HepG2 (cell line): ENCODE results near the gene MILR1. TPM values are rescaled to one million over a fixed set of nuclear protein-coding genes. Genes with fewer than 3 reads are reported as not detected.
A peak's percentile ranks its signal among the peaks of the same experiment; 100 is the strongest.

Experiments used
- ATAC-seq: fragments of 200-7000 bp; cut with Tn5 transposase; 3 replicates; pipeline ENCODE4 v1.9.1; 2020; ENCODE audit warnings: mild to moderate bottlenecking, moderate library complexity
- BruUV-seq: library from RNA; stranded (reverse); fragments of 400-500 nt; replicated peaks from 2 replicates; lab custom pipeline; 2021; lab: Mats Ljungman, UMichigan
- CTCF ChIA-PET: fragments of 300-600 bp; formaldehyde crosslinking; extraction: SDS; loops from one replicate; lab custom pipeline; 2021; ENCODE audit warnings: low total read pairs, inconsistent platforms, low intra/inter-chr PET ratio; lab: Yijun Ruan, JAX
- POLR2A ChIA-PET: fragments of 350-600 bp; sonication (Branson Sonifier 250); formaldehyde crosslinking; loops from one replicate; lab custom pipeline; 2020; ENCODE audit warnings: antibody characterized with exemption, inconsistent platforms; lab: Yijun Ruan, JAX
- DNase-seq: peaks from one replicate; pipeline ENCODE4 v3.0.0-alpha.2; 2015; ENCODE audit warnings: low spot score
- FAIRE-seq: peaks from 3 replicates; lab custom pipeline; 2011; peaks lifted over from hg19 to GRCh38; lab: Jason Lieb, UNC
- H2AFZ ChIP-seq: one replicate; pipeline ENCODE4 v1.6.1; 2011; ENCODE audit warnings: low read length, inconsistent platforms
- H3K27ac ChIP-seq: fragments of 300-600 bp; 3 replicates; pipeline ENCODE4 v1.8.0; 2011; ENCODE audit warnings: mixed run types, mild to moderate bottlenecking, mixed read lengths, low read length, inconsistent platforms; ENCODE audit not compliant: insufficient read depth; ENCODE audit errors: extremely low read length
- H3K27me3 ChIP-seq, 2 experiments: fragments of 200-600 bp in 1 of 2; 2 replicates in 1 of 2; 3 replicates in 1 of 2; pipeline versions ENCODE4 v1.6.0 to v1.8.0; 2011; ENCODE audit warnings: low read length in 2 of 2, mild to moderate bottlenecking in 2 of 2, moderate library complexity in 2 of 2, inconsistent platforms in 1 of 2; ENCODE audit not compliant: insufficient read depth in 2 of 2, control insufficient read depth in 1 of 2
- H3K36me3 ChIP-seq, 2 experiments: fragments of 200-600 bp in 1 of 2; replicated peaks in 1 of 2; 2 replicates in 1 of 2; 3 replicates in 1 of 2; pipeline versions ENCODE4 v1.5.1 to v1.8.0; 2011; ENCODE audit warnings: low read length in 2 of 2, inconsistent platforms in 1 of 2; ENCODE audit not compliant: insufficient read depth in 2 of 2, control insufficient read depth in 1 of 2
- H3K4me1 ChIP-seq: 2 replicates; pipeline ENCODE4 v1.5.1; 2012; ENCODE audit warnings: low read length, inconsistent platforms; ENCODE audit not compliant: insufficient read depth
- H3K4me2 ChIP-seq: 2 replicates; pipeline ENCODE4 v1.6.0; 2011; ENCODE audit warnings: low read depth, low read length, inconsistent platforms
- H3K4me3 ChIP-seq, 3 experiments: fragments of 200-600 bp in 1 of 3; sonication (generic), shearing (Covaris generic) in 1 of 3; replicated peaks in 1 of 3; 2 replicates each; pipeline ENCODE4 v1.5.1; 2011 to 2016; ENCODE audit warnings: low read length in 3 of 3, inconsistent platforms in 2 of 3, low read depth in 2 of 3, mild to moderate bottlenecking in 2 of 3, control low read depth in 1 of 3, mixed read lengths in 1 of 3; ENCODE audit not compliant: insufficient read depth in 1 of 3
- H3K79me2 ChIP-seq: one replicate; pipeline ENCODE4 v1.6.1; 2011; ENCODE audit warnings: low read length, inconsistent platforms; ENCODE audit not compliant: insufficient read depth
- H3K9ac ChIP-seq: 2 replicates; pipeline ENCODE4 v1.6.0; 2011; ENCODE audit warnings: mild to moderate bottlenecking, low read depth, low read length, inconsistent platforms; ENCODE audit not compliant: insufficient read depth
- H3K9me3 ChIP-seq: 2 replicates; pipeline ENCODE4 v1.5.1; 2012; ENCODE audit warnings: mild to moderate bottlenecking, low read length
- H4K20me1 ChIP-seq: 2 replicates; pipeline ENCODE4 v1.6.0; 2011; ENCODE audit warnings: inconsistent platforms, mild to moderate bottlenecking, low read length, moderate library complexity; ENCODE audit not compliant: insufficient read depth
- AGO2 ChIP-seq: fragments of 200-400 bp; formaldehyde crosslinking; optimal IDR thresholded peaks from 2 replicates; pipeline ENCODE3; 2017; ENCODE audit warnings: mild to moderate bottlenecking, low read depth, low read length, moderate library complexity
- BORCS8-MEF2B ChIP-seq: sonication (generic); formaldehyde crosslinking; IDR thresholded peaks from 2 replicates; pipeline ENCODE4 v1.8.0; 2022; ENCODE audit warnings: mild to moderate bottlenecking, missing genetic modification reagents
- HIC2 ChIP-seq: sonication (generic); formaldehyde crosslinking; IDR thresholded peaks from 2 replicates; pipeline ENCODE4 v1.9.0; 2022; ENCODE audit warnings: low read depth, missing genetic modification reagents
- HMGA1 ChIP-seq: sonication (generic); formaldehyde crosslinking; conservative IDR thresholded peaks from 2 replicates; pipeline ENCODE4 v1.4.0; 2020; ENCODE audit warnings: missing genetic modification reagents
- JUNB ChIP-seq: sonication (generic); formaldehyde crosslinking; IDR thresholded peaks from 2 replicates; pipeline ENCODE4 v1.8.0; 2022; ENCODE audit warnings: missing genetic modification reagents, mild to moderate bottlenecking, borderline replicate concordance
- KDM2A ChIP-seq: sonication (generic); formaldehyde crosslinking; IDR thresholded peaks from 2 replicates; pipeline ENCODE4 v1.4.0; 2020; ENCODE audit warnings: low read depth, missing genetic modification reagents, borderline replicate concordance
- MATR3 ChIP-seq: sonication (generic); formaldehyde crosslinking; IDR thresholded peaks from 2 replicates; pipeline ENCODE4 v1.4.0; 2020; ENCODE audit warnings: missing genetic modification reagents
- NFKBIZ ChIP-seq: IDR thresholded peaks from 2 replicates; pipeline ENCODE4 v1.6.1; 2018; ENCODE audit warnings: missing genetic modification reagents, missing compliant biosample characterization
- ZNF567 ChIP-seq: sonication (generic); formaldehyde crosslinking; IDR thresholded peaks from 2 replicates; pipeline ENCODE4 v1.8.1; 2023; ENCODE audit warnings: mild to moderate bottlenecking, missing genetic modification reagents, borderline replicate concordance
- ZNF605 ChIP-seq: sonication (generic); formaldehyde crosslinking; IDR thresholded peaks from 2 replicates; pipeline ENCODE4 v1.8.0; 2022; ENCODE audit warnings: mild to moderate bottlenecking, missing genetic modification reagents
- ZNF687 ChIP-seq: sonication (generic); formaldehyde crosslinking; IDR thresholded peaks from 2 replicates; pipeline ENCODE4 v1.5.1; 2020; ENCODE audit warnings: mild to moderate bottlenecking, missing genetic modification reagents, moderate library complexity
- ZSCAN21 ChIP-seq: sonication (generic); formaldehyde crosslinking; IDR thresholded peaks from 2 replicates; pipeline ENCODE4 v1.8.0; 2022; ENCODE audit warnings: mild to moderate bottlenecking, missing genetic modification reagents, moderate library complexity, borderline replicate concordance
- WGBS: methylation state at CpG from one replicate; pipeline ENCODE4 v1.1.6; 2017; ENCODE audit warnings: low lambda C conversion rate; 5-methylcytosine and 5-hydroxymethylcytosine counted together
- in situ Hi-C: cut with HindIII; loops from 2 replicates; pipeline ENCODE4 v1.10.0; 2017; ENCODE audit warnings: low pct_unique_long_range_greater_than_20kb; ENCODE audit not compliant: extremely low pct_ligation_motif_present
- intact Hi-C: fragments of 100-400 bp; cut with micrococcal nuclease; formaldehyde crosslinking; loops from one replicate; pipeline ENCODE4 v1.10.0; 2022; ENCODE audit not compliant: unreplicated experiment
- polyA plus RNA-seq, 8 experiments: library from polyadenylated mRNA; depleted of rRNA in 3 of 8; stranded (reverse) in 7 of 8; unstranded in 1 of 8; fragments of >200 nt; fragmentation: Illumina TruSeq in 4 of 8; extraction: Trizol in 4 of 8; gene quantifications; 2 replicates each; pipeline versions ENCODE4 v1.2.1 to v1.2.3, GENCODE V29; 2011 to 2016; ENCODE audit warnings: low read depth in 4 of 8, missing spikeins in 1 of 8, mixed read lengths in 1 of 8; ENCODE audit not compliant: insufficient read depth in 1 of 8
- total RNA-seq, 5 experiments: library from RNA; depleted of rRNA; stranded (reverse); fragments of >200 nt; fragmentation: Illumina TruSeq; extraction: Trizol; gene quantifications; 2 replicates each; pipeline ENCODE4 v1.2.3, GENCODE V29; 2016; ENCODE audit warnings: low read depth in 1 of 5
- TF ChIP-seq, protein P1 (sequence below): sonication (generic); formaldehyde crosslinking; IDR thresholded peaks from 2 replicates; pipeline ENCODE4 v1.9.0; 2022; ENCODE audit warnings: missing genetic modification reagents, mild to moderate bottlenecking, borderline replicate concordance
- TF ChIP-seq, protein P2 (sequence below): IDR thresholded peaks from 2 replicates; pipeline ENCODE4 v1.6.1; 2016; ENCODE audit warnings: low read depth, borderline replicate concordance

The MILR1 gene
- total and polyA plus RNA-seq, 2 of the 13 experiments (the other 11 are each of a cell fraction or from before 2014, with no cell fraction given): 0.27 to 1.7 TPM

- H3K4me1 ChIP-seq: peaks cover 60% of the 10 kb centered on the region
- ChIA-PET POLR2A (interaction anchor here (0.9 to 1.1 kb wide), 2 partner anchors 25 to 108 kb away, joined by 3 to 4 read pairs; no protein-coding TSS in a partner anchor), CTCF (no interaction called here)
- H3K36me3 ChIP-seq: no peaks in the 10 kb centered on the region
- H3K9ac ChIP-seq: no peak overlapping the region
- in situ Hi-C loops (no loop called here), intact Hi-C loops (no loop called here)
- H2AFZ ChIP-seq: no peak overlapping the region
- H3K27ac ChIP-seq: no peak overlapping the region
- peaks cover 8% of the 10 kb centered on the region; the same call in 1 of the 2 replicates for H4K20me1 ChIP-seq
- H3K79me2 ChIP-seq: no peaks in the 10 kb centered on the region
- ATAC-seq: peak; percentile 22
- H3K9me3 ChIP-seq: no peaks in the 10 kb centered on the region
- H3K27me3 ChIP-seq: no peaks in the 10 kb centered on the region
- no TSS peak for BruUV-seq
- no peak for FAIRE-seq
- 93% methylated on average over 4 of the region's 4 CpGs for WGBS
- DNase-seq: no peak
- H3K4me3 ChIP-seq: no peak overlapping the region
- peak overlapping the region; percentile 18; the same call in 1 of the 2 replicates for H3K4me2 ChIP-seq
- TF ChIP-seq ZNF605 (CRISPR knock-in tag) (peak; percentile 53; the same call in 1 of the 2 replicates), ZNF687 (CRISPR knock-in tag) (peak; percentile 42; the same call in 1 of the 2 replicates), BORCS8-MEF2B (CRISPR knock-in tag) (0 out of 2 replicates have a peak, but pooled peaks have one; percentile 21), JUNB (0 out of 2 replicates have a peak, but pooled peaks have one; percentile 25), MATR3 (CRISPR knock-in tag) (0 out of 2 replicates have a peak, but pooled peaks have one; percentile 14), NFKBIZ (CRISPR knock-in tag) (no peak), ZNF567 (CRISPR knock-in tag) (0 out of 2 replicates have a peak, but pooled peaks have one; percentile 65), KDM2A (CRISPR knock-in tag) (peak; percentile 34; the same call in 1 of the 2 replicates), AGO2 (peak; percentile 3), HIC2 (peak; percentile 32), HMGA1 (no peak), ZSCAN21 (CRISPR knock-in tag) (0 out of 2 replicates have a peak, but pooled peaks have one; percentile 10)
- TF ChIP-seq, protein P1, sequence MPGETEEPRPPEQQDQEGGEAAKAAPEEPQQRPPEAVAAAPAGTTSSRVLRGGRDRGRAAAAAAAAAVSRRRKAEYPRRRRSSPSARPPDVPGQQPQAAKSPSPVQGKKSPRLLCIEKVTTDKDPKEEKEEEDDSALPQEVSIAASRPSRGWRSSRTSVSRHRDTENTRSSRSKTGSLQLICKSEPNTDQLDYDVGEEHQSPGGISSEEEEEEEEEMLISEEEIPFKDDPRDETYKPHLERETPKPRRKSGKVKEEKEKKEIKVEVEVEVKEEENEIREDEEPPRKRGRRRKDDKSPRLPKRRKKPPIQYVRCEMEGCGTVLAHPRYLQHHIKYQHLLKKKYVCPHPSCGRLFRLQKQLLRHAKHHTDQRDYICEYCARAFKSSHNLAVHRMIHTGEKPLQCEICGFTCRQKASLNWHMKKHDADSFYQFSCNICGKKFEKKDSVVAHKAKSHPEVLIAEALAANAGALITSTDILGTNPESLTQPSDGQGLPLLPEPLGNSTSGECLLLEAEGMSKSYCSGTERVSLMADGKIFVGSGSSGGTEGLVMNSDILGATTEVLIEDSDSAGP (CRISPR knock-in tag): 0 out of 2 replicates have a peak, but pooled peaks have one; percentile 8
- TF ChIP-seq, protein P2, sequence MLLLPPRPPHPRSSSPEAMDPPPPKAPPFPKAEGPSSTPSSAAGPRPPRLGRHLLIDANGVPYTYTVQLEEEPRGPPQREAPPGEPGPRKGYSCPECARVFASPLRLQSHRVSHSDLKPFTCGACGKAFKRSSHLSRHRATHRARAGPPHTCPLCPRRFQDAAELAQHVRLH: no peak
Measured at GRCh38 chr17:64410750-64411490, 38.0 kb upstream of the MILR1 start.
